GM12892 (cell line): ENCODE data around the gene EWSR1.

Source experiments
- POLR2A ChIP-seq: IDR thresholded peaks from 2 replicates; pipeline ENCODE4 v1.6.1; 2011; ENCODE audit warnings: low read depth, low read length, control low read depth
- POLR2AphosphoS5 ChIP-seq: IDR thresholded peaks from 2 replicates; pipeline ENCODE4 v1.6.1; 2011; ENCODE audit warnings: low read depth, low read length, control low read depth
- TAF1 ChIP-seq: IDR thresholded peaks from 2 replicates; pipeline ENCODE4 v1.6.1; 2011; ENCODE audit warnings: low read depth, mild to moderate bottlenecking, control low read depth, low read length, borderline replicate concordance

GRCh38 chr22:29316141-29316828 is 48.2 kb downstream of the EWSR1 start:
- TF ChIP-seq POLR2A: no peak
- no peak for TF ChIP-seq POLR2AphosphoS5
- no peak for TF ChIP-seq TAF1
